ENCODE results near the gene RAP1GAP. TPM values are rescaled to one million over a fixed set of nuclear protein-coding genes. Genes with fewer than 3 reads are reported as not detected.

The RAP1GAP gene
- total and polyA plus RNA-seq, 9 of the 15 experiments (the other 6 are each of a cell fraction or from before 2014, with no cell fraction given), result 0.29 to 30.2 (median 19.2) TPM

DNA sequence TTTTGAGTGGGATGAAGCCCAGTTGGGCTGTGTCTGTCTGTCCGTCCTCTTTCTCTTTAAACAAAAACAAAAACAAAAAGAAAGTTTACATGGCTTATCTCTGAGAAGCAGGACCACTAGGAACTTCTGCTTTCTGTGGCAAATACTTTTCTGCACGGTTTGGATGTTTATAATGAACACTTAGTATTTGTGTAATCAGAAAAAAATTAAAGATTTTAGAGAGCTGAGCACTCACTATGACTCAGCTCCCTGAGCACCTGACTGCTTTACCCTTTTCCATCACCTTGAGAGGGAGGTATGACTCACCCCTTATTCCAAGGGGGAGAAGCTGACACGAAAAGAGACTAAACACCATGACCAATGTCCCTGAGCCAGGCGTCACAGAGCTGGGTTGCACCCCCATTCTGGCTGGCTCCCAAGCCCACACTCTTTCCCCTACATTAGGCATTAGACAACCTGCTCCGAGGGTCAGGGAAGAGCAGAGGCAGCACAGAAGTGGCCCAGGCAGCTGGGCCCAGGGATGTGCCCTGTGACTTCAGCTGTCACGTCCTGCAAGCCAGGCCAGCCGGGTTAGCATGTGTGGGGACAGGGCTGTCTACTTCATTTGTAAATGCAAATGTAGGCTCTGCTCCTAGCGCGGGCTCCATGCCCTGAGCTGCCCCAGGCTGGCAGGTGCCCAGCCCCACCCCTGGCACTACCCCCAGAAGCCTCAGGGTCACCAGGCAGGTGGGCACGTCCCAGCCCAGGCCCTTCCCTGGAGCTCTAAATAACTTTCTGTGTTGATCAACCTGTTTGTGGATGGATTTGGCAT is 30.4 kb downstream of the RAP1GAP start (continued):
- TF ChIP-seq ZNF282 (CRISPR knock-in tag; IDR thresholded peaks at IDR 0.05) (no peak), ELK1 (CRISPR knock-in tag; IDR thresholded peaks at IDR 0.05) (no peak), ZNF586 (CRISPR knock-in tag; conservative IDR thresholded peaks at IDR 0.05) (no peak), TSHZ1 (CRISPR knock-in tag; IDR thresholded peaks at IDR 0.05) (no peak), ZNF24 (IDR thresholded peaks at IDR 0.05) (peak; percentile 19; the same call in 1 of the 2 replicates), ATF6 (CRISPR knock-in tag; IDR thresholded peaks at IDR 0.05) (0 out of 2 replicates have a peak, but pooled peaks have one; percentile 66), MGA (IDR thresholded peaks at IDR 0.05) (no peak), PTRF (tag; IDR thresholded peaks at IDR 0.05) (no peak)

All from K562 (cell line).